Activated CD4-positive, alpha-beta T cell treated with anti-CD3 and anti-CD28 coated beads, Interleukin-2, amount 50 U/mL, for 24 hours (primary cell): ENCODE results near the gene CTTNBP2NL.
"Not testable (repeated sequence)": the region's sequence is repeated elsewhere in the genome, so short reads cannot be mapped to it uniquely, and the experiment has no call there.

Experiments
- DNase-seq, 2 donors: peaks; one replicate each; pipeline ENCODE4 v3.0.0-alpha.2; 2020; ENCODE audit warnings: low read depth in 1 of 2, low spot score in 1 of 2

The CTTNBP2NL gene

DNA sequence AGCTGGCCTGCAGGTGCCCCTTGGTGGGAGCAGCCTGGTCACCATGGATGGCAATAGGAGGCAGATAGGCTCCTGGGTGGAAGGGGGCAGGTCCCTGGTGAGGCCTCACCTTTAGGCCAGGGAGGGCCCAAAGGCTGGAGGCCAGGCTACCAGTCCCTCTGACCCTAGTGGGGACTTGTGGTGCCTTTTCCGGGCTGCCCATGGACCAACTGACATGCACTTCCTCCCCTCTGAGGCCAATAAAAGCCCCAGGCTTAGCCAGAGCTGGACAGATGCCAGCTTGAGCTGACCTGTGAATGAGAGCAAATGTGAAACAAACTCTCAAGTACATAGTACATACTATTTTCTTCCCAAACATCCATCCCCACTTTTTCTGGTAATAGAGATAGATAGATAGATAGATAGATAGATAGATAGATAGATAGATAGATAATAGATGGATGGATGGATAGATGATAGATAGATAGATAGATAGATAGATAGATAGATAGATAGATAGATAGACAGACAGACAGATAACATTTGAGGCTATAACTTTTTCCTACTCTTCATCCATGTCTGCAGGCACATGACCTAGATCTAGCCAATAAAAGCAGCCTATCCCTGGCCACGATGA, 9.2 kb upstream of the CTTNBP2NL start:
- DNase-seq = no peak

DNA sequence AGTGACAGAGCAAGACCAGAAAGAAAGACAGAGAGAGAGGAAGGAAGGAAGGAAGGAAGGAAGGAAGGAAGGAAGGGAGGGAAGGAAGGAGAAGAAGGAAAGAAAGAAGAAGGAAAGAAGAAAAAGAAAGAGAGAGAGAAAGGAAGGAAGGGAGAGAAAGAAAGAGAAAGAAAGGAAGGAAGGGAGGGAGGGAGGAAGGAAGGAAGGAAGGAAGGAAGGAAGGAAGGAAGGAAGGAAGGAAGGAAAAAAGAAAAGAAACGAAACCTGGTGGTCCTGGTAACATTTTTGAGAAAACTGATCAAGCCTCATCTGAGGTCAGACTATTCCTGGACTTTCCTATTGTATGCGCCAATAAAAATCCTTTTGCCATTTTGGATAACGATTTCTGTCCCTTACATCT, 8.2 kb upstream of the CTTNBP2NL start:
- no peak for DNase-seq

GRCh38 chr1:112388436-112388835, 7.6 kb upstream of the CTTNBP2NL start:
- DNase-seq = no peak

DNA sequence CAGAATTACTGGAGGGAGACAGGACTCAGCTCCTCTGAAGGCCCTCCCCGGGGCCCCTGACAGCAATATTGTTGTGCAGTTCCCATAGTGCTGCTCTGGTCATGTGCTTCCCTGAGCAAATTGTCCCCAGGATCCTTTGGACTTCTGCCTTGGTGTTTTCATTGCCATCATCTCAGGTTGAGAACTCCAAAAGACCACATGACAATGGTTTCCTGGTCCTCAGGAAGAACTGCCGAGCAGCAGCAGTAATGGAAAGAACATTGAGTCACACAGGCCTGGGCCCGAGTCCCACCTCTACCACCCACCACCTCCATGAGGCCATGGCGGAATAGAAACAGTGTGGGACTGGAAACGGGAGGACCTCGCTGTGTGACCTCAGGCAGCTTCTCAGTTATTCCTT, 6.3 kb upstream of the CTTNBP2NL start:
- DNase-seq = no peak

- DNase-seq = not testable (repeated sequence)
These were observed 5.7 kb upstream of the CTTNBP2NL start for GRCh38 chr1:112390335-112390734.

DNA sequence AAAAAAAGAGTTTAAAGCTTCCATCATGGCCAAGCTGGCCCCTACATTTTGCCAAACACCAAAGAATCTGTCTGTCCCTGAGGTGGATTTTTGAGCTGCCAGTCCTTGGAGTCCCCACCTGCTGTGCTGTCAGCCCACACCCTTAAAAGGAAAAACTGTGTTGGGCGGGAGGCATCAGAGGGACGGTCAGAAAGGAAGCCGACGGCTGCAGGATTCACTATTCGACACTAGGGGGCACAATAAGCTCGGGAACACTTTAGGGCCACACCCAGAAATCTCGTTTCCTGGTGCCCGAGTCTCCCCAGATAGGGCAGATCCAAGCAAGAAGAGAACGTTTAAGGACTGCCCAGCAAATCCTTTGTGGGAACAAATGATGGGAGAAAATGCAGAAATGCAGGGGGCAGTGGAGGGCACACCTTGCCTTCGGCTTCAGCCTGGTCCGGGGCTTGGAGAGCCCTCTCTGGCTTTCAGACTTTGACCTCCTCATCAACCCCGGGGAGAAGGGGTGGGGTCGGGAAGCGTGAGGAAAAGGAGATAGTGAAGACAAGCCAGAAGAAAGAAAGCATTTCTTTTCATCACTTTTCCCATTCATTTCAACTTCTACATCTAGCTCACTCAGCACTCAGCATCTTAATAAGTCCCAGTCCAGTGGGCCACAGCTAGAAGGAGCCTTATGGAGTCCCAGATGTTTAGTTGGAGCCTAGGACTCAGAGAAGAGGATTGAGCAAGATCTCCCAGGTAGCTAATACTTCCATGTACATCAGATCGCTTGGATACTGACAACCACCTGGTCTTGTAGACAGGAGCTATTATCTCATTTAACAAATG, 5.0 kb upstream of the CTTNBP2NL start:
- DNase-seq = peak; percentile 58 to 80

DNA sequence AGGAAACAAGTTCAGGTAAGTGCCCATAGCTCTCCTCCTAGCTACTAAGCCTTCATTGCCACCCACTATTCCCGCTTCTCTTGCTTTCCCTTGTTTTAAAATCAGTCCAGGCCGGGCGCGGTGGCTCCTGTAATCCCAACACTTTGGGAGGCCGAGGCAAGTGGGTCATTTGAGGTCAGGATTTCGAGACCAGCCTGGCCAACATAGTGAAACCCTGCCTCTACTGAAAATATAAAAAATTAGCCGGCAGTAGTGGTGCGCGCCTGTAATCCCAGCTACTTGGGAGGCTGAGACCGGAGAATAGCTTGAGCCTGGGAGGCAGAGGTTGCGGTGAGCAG, 4.4 kb upstream of the CTTNBP2NL start:
- DNase-seq = no peak

DNA sequence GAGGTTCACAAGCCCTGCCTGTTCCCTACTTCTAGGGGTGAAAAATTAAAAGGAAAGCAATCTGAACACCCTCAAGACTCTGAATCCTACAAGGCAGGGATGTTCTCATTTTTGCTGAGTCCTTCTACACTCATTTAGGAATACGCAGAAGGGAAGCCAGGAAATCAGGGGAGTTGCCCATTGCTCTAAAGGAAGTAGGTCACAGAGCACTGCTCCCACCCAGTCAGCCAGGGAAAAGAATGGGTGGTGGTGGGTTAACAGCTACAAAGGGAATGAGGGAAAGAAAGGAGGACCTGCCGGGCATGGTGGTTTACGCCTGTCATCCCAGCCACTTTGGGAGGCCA, 2.4 kb upstream of the CTTNBP2NL start:
- DNase-seq = no peak

DNA sequence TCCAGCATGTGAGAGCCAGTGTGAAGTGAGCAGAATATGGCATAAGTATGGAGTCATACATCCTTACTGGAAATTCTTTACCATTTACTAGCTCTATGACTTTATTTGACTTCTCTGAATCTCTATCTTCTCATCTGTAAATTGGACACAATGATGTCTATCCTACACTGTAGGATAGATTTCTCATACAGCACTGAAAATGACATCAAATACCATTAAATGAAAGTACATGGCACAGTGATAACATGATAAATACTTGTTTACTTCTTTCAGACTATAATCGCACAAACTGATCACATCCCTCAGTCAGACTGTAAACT, 1.3 kb upstream of the CTTNBP2NL start:
- no peak for DNase-seq

GRCh38 chr1:112395256-112395820, 676 bp upstream of the CTTNBP2NL start:
- no peak for DNase-seq

- no peak for DNase-seq
These were observed 848 bp downstream of the CTTNBP2NL start for GRCh38 chr1:112396653-112397471.

DNA sequence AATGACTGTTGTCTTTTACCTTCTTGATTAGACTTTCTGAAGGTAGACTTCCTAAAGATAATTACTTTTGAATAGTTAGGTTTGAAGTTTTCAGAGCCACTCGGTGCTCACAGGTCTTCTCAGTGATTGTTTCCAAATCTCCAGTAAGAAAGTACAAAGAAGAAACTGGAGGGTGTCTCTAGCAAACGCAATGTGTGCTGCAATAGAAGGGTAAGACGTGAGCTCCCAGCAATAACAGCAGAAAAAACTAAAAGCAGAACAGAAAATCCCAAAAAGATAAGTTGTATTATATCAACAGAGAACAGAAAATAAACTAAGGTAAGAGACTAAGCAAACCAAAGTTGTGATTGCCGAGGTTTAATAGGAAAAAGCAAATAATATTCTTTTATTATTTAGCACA, 1.8 kb downstream of the CTTNBP2NL start:
- no peak for DNase-seq

GRCh38 chr1:112399456-112399855, 3.4 kb downstream of the CTTNBP2NL start:
- no peak for DNase-seq

- DNase-seq = not testable (repeated sequence)
These were observed 4.7 kb downstream of the CTTNBP2NL start for GRCh38 chr1:112400706-112401105.

- no peak for DNase-seq
These were observed 6.9 kb downstream of the CTTNBP2NL start for GRCh38 chr1:112402682-112403643.

DNA sequence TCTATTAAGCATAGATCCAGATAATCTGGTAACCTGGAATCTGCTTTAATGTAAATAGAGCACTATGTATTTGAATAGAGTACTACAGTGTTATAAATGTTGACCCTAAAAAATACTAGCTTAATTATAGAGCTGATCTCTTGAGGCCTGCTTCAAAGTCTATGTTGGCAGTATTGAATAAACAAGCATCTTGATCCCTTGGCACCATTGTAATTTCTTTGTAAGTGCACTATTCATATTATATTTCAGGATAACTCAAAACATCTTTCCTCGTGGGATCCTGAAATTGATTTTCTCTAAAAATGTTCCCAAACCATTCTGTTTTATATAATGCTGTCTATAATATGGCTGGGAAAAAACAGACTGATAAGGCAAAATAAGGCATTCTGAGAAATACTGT, 10.8 kb downstream of the CTTNBP2NL start:
- DNase-seq = no peak

DNA sequence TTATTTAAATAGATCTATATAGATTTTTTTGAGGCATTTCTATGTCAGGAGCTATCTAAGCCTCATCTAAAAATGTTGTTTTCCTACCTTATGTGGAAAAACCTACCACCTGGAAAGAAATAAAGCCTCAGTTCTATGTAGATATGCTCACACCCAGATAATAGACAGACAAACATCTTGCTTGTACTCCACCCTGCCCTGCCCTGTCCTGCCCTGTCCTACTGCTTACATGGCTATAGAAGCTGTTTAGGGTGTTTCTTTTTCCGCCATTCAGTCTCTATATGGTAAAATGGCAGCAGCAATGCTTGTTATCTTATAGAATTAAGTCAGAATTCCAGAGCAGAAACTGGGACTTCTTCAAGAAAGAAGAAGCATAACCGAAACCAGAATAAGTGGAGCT, 13.4 kb downstream of the CTTNBP2NL start:
- DNase-seq = no peak

DNA sequence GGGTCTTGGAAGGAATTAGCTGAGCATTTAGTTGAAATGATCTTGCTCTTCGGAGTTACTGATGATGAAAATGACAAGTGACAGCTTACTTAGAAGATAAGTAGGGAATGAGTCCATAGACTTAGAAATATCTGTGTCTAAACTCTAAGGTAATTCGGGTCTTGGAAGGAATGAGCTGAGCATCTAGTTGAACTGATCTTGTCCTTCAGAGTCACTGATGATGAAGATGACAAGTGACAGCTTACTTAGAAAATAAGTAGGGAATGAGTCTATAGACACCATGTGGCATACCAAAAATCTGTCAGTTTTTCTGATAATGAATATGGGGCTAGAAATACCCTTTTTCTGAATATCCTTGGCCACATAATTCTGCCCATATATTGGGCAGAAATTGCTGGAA, 14.7 kb downstream of the CTTNBP2NL start:
- no peak for DNase-seq

- no peak for DNase-seq
These were observed 21.3 kb downstream of the CTTNBP2NL start for GRCh38 chr1:112417271-112417670.

DNA sequence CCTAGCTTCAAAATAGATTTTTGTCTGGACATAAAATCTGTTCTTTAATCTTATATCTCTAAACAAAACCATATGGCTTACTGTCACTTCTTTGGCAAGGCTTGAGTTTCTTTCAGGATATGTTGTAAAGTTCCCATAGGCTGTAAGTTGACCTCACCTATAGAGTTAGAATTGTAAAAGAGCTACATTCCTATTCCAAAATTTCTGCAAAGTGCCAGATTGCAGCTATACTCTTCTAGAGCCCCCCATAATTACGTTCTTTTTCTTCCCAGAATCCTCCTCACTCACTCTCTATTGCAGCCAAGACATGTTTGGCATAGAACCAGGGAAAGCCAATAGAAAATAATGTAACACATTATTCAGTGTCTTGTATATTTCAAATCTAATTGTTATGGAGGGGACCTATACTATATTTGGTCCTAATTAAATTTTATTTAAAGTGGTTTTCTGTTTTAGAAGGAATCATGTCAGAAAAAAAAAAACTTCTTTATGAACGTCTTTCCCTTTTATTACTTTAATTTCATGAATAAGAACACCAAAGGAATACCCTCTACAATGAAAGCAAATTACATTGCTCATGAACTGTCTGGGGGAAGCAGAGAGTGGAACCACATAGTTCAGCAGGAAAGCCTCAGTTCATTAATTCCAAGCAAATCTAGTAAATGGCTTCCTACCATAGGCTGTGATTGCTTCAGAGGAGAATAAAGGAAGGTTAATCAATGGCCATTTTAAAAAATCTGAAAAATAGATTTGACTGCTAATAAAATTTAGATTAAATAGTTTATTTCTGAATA, 22.3 kb downstream of the CTTNBP2NL start:
- no peak for DNase-seq
